Mammary microvascular endothelial cell (primary cell): Measurements from ENCODE around the gene DOCK7. TPM values are rescaled to one million over a fixed set of nuclear protein-coding genes. Genes with fewer than 3 reads are reported as not detected.

Source experiments
- total RNA-seq: library from RNA; depleted of rRNA; stranded (reverse); fragments of >200 nt; gene quantifications from 2 replicates; pipeline ENCODE4 v1.2.3, GENCODE V29; 2015

DOCK7 gene
- 12.7 and 20.0 TPM in 2 replicates for total RNA-seq

GRCh38 chr1:62687903-62688686 lies at the start of gene DOCK7:
Gene DOCK7, minus strand, starts transcription at chr1:62688386. Its CDS starts 122 bp downstream, at chr1:62688264.

GRCh38 chr1:62597281-62597680 lies 90.9 kb downstream of the DOCK7 start, which contains the start of gene ANGPTL3:
Gene ANGPTL3, plus strand, starts transcription at chr1:62597520. Its CDS starts 47 bp downstream, at chr1:62597567.

GRCh38 chr1:62436466-62437272 lies 251.5 kb downstream of the DOCK7 start, which contains the start of gene USP1:
Gene USP1, plus strand, starts transcription at chr1:62437049. Its CDS starts 2,819 bp downstream, at chr1:62439868.

Other genes starting within 250 kb of the DOCK7 start
- gene ANGPTL3, start 90.9 kb downstream of the DOCK7 start, total RNA-seq = not detected in 2 replicates
- gene ATG4C, start 95.7 kb upstream of the DOCK7 start, total RNA-seq = 5.9 and 11.1 TPM in 2 replicates